DMS79 (cell line): ENCODE data around the gene IGF2BP3.
A peak's percentile ranks its signal among the peaks of the same experiment; 100 is the strongest.

Experiments used
- DNase-seq: peaks from one replicate; lab custom pipeline; 2025; lab: John Stamatoyannopoulos, UW

Gene IGF2BP3

GRCh38 chr7:23264916-23265458 is 205.3 kb downstream of the IGF2BP3 start:
- DNase-seq: no peak

DNA sequence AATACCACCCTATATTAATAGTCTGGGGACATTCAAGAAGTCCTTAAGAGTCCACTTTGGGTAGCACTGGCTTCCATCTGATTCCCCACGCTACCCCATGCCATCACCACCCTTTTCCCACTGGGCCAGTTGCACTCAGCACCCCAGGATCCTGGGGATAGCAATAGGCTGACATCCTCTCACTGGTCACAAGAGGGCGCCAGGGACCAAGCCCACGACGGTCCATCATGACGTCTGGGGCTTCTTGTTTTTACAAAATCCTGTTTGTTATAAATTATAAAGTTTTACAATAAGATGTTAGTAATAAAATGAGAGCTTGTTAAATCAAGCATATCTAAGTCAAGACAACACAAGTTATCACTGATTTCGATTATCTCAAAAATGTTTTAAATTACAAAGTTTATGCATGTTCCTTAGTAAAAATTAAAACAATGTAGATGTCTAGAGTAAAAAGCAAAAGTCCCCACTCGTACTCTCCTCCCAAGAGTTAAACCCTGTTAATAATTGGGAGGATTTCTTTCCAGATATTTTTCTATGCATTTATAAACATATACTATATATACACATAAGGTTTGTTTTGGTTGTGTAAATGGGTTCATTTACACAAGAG is 208.3 kb downstream of the IGF2BP3 start:
- DNase-seq: peak; percentile 12

GRCh38 chr7:23260371-23260770 is 209.9 kb downstream of the IGF2BP3 start:
- no peak for DNase-seq
